A549 (cell line): ENCODE measurements around the gene ZFC3H1.
"Not testable (repeated sequence)": the region's sequence is repeated elsewhere in the genome, so short reads cannot be mapped to it uniquely, and the experiment has no call there.

ENCODE experiments used
- NR3C1 ChIP-seq: fragments of >200 bp; sonication (Bioruptor Twin); formaldehyde crosslinking; IDR thresholded peaks from 3 replicates; pipeline ENCODE4 v1.6.1; 2017
- RFX5 ChIP-seq: fragments of 450-650 bp; IDR thresholded peaks from 2 replicates; pipeline ENCODE4 v1.7.1; 2014; ENCODE audit warnings: antibody characterized with exemption, mild to moderate bottlenecking, moderate library complexity
- TF ChIP-seq, protein P1 (sequence below): fragments of >200 bp; sonication (Bioruptor Twin); formaldehyde crosslinking; IDR thresholded peaks from 3 replicates; pipeline ENCODE4 v1.5.1; 2016

DNA sequence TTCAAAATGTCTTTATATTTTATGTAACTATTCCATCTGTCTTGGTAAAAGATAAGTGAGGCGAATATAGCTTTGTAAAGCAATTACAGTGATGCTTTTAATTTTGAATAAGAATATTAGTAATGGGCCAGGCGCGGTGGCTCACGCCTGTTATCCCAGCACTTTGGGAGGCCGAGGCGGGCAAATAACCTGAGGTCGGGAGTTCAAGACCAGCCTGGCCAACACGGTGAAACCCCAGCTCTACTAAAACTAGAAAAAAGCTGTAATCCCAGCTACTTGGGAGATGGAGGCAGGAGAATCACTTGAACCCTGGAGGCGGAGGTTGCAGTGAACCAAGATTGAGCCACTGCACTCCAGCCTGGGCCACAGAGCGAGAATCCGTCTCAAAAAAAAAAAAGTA is 23.5 kb upstream of the ZFC3H1 start:
- TF ChIP-seq, protein P1, sequence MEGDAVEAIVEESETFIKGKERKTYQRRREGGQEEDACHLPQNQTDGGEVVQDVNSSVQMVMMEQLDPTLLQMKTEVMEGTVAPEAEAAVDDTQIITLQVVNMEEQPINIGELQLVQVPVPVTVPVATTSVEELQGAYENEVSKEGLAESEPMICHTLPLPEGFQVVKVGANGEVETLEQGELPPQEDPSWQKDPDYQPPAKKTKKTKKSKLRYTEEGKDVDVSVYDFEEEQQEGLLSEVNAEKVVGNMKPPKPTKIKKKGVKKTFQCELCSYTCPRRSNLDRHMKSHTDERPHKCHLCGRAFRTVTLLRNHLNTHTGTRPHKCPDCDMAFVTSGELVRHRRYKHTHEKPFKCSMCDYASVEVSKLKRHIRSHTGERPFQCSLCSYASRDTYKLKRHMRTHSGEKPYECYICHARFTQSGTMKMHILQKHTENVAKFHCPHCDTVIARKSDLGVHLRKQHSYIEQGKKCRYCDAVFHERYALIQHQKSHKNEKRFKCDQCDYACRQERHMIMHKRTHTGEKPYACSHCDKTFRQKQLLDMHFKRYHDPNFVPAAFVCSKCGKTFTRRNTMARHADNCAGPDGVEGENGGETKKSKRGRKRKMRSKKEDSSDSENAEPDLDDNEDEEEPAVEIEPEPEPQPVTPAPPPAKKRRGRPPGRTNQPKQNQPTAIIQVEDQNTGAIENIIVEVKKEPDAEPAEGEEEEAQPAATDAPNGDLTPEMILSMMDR: not testable (repeated sequence)
- TF ChIP-seq RFX5, NR3C1: not testable (repeated sequence)
